H1 (cell line): Measurements from ENCODE around the gene GALC. TPM values are rescaled to one million over a fixed set of nuclear protein-coding genes. Genes with fewer than 3 reads are reported as not detected.

Source experiments
- polyA plus RNA-seq, 7 experiments: library from polyadenylated mRNA; depleted of rRNA in 3 of 7; stranded (reverse) in 5 of 7; unstranded in 2 of 7; fragments of >200 nt in 5 of 7; fragments of 200-250 nt in 2 of 7; gene quantifications; 1 replicate in 5 of 7; 2 replicates in 1 of 7; 4 replicates in 1 of 7; pipeline versions ENCODE4 v1.2.1 to v1.2.3, GENCODE V29; 2011 to 2013; ENCODE audit warnings: missing spikeins in 2 of 7, mixed read lengths in 2 of 7
- small RNA-seq: library from polyadenylated mRNA; stranded (forward); fragments of <200 nt; extraction: miRNeasy Mini kit (QIAGEN cat#:217004); gene quantifications from one replicate; pipeline ENCODE3, GENCODE V24; 2013; ENCODE audit not compliant: insufficient read depth
- total RNA-seq: library from RNA; stranded (reverse); fragmentation: NEBNext Ultra II Directional; extraction: Animal tissue kit (Norgen Biotek cat#: 25700); gene quantifications from 2 replicates; pipeline ENCODE4 v1.2.1, GENCODE V29; 2021

GALC gene
- total and polyA plus RNA-seq, 2 of the 8 experiments (the other 6 are each of a cell fraction or from before 2014, with no cell fraction given), result 6.1 to 12.3 TPM

Small RNA genes within 50 kb of the gene (small RNA-seq; reads per million reads assigned to genes)
- gene RNU6-835P, result not detected

Other genes with a start within 250 kb of the GALC start
- not detected in 2 replicates for gene GPR65, start 12.0 kb upstream of the GALC start, total RNA-seq
- gene GPR65, start 12.0 kb upstream of the GALC start, polyA plus RNA-seq (2011; rRNA removed), result not detected in 2 replicates